ENCODE measurements around the gene MUSK.
"Not testable (repeated sequence)": the region's sequence is repeated elsewhere in the genome, so short reads cannot be mapped to it uniquely, and the experiment has no call there.

The MUSK gene

DNA sequence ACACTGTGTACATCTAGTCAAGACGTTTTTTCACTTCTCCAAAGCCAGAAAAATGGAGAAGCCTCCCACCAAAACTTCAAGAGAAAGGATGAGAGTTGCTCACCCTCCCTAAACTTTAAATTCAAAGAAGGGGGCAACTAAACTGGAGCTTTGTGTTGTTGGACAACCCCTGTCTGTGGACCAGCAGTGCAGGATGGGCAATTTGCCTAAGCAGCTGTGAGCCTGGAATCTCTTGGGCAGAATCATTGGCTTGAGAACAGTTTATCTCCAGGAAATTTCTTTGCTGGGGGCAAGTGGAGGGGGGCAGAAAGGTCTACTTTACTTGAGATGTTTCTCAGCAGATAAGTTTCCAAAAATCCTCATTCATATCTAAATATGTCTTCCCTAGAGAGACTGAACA, 151.8 kb downstream of the MUSK start:
- DNase-seq, result no peak

DNA sequence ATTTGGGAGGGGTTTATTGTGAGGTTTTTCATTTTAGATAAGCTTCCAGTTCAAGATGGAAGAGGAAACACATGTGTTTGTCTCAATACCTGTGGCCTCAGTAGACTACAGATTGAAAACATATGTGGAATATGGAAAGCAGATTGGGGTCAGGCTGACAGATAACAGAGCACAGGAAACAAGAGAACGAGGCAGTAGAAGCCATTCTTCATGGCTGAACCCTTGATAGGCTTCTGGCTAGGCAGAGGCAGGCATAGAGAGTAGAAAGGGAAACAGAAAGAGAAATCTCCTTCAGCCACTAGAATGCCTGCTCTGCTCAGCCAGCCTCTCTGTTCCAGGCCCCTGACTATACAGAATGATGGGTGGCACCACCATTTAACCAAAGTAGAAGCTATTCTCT, 152.5 kb downstream of the MUSK start:
- DNase-seq, result no peak

DNA sequence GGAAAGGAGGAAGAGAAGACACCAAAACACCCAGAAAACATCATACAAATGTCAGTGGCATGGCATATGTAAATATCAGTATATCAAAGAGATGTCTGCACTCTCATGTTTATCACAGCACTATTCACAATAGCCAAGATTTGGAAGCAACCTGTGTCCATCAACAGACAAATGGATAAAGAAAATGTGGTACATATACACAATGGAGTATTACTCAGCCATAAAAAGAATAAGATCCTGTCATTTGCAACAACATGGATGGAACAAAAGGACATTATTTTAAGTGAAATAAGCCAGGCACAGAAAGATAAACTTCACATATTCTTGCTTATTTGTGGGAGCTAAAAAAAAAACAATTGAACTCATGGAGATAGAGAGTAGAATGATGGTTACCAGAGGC, 156.5 kb downstream of the MUSK start:
- DNase-seq, result not testable (repeated sequence)

DNA sequence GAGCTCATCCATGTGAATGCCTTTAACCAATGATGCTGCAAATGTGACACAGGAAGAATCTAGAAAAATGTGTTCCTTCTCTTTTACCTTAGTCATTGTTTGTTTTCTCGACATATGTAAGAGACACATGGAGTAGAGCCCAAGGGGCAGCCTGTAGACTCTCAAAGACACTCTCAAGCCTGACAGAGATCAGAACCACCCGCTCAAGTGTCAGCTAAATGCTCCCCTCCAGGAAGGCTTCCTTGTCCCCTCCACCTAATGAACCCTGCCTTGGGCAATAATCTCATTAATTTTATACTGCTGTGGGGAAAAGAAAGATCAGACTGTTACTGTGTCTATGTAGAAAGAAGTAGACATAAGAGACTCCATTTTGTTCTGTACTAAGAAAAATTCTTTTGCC, 157.4 kb downstream of the MUSK start:
- DNase-seq, result no peak

DNA sequence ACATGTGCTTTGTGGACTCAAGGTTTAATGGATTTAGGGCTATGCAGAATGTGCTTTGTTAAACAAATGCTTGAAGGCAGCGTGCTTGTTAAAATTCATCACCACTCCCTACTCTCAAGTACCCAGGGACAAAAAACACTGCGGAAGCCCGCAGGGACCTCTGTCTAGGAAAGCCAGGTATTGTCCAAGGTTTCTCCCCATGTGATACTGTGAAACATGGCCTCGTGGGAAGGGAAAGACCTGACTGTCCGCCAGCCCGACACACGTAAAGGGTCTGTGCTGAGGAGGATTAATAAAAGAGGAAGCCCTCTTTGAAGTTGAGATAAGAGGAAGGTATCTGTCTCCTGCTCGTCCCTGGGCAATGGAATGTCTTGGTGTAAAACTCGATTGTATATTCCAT, 157.8 kb downstream of the MUSK start:
- DNase-seq, result not testable (repeated sequence)

DNA sequence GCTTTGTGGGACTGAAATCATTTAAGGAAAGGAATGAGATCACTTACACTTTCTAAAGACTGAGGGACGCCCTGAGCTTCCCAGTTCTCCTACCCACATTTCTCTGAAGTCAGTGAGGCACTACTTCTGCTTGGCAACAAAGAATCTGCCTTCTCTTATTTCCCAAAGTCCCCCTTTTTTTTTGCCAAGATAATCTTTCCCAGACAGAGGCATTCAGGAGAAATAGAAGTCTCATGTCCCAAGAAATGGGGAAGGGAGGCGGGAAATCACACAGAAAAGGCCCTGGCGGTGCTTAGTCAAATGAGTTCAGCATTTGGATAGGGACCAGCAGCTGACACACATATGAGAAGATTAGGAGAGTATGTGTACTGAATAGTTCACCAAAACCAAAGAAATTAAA, 159.7 kb downstream of the MUSK start:
- no peak for DNase-seq

DNA sequence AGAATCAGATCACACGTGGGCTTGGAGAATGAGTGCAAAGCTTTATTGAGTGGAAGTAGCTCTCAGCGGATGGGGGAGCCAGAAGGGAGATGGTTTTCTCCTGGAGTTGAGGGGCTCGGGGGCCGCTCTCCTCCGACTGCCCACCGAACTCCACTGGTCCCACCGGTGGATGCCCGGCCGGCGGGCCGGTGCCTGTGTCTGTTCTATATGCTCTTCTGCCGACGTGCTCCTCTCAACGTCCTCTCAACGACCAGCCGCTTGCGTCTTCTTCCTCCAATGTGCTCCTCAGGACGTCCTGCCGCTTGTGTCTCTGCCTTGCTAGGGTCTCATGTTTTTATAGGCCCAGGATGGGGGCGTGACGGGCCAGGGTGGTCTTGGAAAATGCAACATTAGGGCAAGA, 161.9 kb downstream of the MUSK start:
- no peak for DNase-seq

DNA sequence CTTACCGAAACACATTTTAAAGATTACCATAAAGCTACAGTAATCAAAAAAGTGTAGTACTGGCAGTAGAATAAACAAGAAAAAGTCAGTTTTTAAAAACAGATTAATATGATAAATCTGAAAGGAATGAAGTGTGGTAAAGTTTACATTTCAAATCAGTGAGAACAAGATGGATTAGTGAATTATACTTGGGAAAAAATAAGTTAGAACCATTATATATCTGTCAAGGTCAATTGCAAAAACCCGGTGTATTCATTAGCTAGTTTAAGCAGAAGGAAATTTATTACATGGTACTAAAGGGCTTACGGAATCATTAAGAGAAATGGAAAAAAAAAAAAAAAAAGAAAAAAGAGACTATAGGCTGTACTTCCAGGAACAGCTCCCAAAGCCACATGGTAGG, 164.3 kb downstream of the MUSK start:
- no peak for DNase-seq

DNA sequence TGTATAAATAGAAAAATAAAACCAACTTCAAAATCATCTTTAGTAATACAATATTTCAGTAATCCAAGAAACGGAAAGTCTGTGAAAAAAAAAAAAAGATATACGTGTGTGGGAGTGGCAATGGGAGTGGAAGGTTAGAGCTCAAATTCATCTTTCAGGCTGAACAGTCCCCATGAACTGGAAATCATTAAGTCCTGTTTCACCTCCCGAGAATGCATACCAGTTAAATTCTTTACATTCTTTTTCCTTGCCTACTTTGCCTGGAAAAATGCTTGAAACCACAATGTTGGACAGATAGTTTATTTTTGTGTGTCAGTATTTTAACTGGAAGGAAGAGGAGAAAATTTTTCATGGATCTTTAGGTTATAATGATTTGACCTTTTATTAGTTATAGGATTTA, 166.8 kb downstream of the MUSK start:
- DNase-seq, result no peak

DNA sequence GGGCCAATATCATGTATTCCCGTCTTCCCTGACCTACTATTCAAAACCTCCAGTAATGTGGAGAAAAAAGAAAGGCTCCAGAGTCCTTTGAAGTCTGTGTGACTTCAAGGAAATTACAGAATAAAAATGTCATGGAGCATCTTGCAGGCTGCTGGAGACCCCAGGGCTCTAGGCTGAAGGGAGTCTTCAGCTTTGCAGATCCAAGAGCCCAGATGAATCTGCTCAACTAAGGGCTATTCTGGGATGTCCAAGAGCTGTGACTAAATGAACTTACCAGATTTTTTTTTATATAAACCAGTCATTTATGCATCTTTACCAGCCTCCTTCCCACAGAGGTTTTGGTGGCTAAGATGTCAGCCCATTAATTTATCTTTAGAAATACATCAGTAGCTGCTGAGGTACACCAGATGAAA, 167.3 kb downstream of the MUSK start:
- no peak for DNase-seq

DNA sequence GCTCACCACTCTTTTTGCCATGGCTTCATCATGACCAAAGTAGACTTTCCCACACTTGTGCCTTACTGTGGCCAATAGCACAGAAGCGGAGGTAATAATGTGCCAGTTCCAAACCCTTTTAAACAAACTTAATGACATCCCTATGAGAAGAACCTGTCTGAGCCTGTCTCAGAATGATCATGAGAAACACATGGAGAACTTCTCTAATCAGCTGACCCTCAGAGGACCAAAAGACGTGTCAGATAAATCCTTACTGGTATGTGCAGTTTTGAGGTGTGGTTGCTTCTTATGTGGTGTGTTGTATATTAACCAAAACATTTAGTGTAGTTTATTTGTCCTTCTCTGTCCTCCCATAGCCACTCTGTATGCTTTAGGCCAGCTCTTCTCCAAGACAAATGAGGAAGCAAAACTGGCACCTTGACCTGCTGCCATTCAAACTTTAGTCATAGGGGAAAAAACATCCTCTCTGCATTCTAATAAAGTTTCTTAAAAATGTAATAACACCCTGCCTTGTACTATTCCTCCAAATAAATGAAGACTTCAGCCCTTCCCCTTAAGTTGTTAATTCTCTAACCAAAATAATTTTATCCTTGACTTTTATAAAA, 168.9 kb downstream of the MUSK start:
- DNase-seq, result no peak

DNA sequence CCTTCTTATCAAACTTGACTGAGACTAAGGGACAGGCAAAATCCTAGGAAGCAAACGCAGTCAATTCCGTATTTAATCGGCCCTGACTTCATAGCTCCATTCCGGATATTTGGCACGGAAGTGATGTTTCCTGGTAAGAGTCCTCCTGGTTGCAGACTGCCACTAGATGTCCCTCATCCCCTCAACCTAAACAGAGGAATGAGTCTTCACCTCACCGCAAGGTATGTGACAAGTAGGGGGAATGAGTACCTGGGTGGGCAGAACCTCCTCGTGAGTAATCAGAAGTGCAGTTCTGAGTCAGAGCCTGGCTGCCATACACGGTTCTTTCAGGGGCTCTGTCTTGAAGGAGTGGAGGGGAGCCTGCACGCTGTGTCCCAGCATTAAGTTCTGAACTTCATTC, 173.6 kb downstream of the MUSK start:
- no peak for DNase-seq

DNA sequence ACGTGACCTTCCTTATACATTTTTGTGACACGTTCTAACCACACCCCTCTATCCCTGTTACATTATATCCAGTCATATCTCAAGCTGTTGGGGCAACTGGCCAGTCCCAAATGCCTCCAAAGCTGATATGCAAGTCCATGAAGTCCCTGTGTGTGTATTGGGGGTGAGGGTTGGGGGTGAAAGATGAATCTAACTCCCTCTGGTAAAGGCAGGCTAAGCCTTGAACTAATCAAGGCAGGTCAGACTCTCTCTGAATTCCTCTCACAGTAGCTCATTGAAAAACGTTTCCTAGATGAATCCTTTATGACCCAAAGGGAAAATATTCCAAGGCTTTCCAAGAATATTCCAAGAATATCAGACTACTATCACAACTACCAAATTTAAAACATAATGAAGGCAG, 174.4 kb downstream of the MUSK start:
- no peak for DNase-seq

DNA sequence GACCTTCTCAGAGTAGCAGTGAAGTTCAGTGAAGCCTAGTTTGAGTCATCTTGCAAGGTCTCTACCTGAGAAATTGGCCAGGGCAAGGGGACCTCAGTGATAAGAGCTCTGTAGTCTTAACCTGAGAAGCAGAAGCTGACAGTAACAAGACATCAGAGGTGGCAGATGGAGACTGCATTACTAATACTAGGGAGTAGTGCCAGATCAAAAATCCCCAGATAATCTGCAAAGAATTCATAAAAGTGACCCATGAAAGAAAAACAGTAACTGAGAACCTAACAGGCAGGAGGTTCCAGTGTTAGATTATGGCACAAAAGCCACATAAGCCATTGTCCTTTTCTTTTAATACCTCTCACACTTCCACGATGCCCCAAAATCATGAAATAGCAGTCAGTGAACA, 175.5 kb downstream of the MUSK start:
- no peak for DNase-seq

DNA sequence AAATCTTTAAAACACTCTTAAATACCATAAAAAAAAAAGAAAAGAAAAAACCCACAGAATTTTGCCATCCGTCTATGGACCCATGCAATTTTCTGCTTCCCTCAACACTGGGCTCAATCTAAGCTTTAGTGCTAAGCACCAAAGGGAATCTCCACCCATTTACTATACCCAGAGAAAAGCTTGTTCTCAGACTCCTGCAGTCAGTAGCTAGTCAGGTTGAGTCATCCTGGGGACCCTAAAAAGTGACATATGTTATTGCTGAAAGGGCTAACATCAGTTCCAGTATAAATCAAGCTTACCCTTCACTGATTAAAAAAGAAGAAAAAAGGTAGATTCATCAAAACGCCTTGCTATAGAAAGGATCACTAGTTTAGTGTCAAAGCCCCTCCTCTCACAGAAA, 177.6 kb downstream of the MUSK start:
- DNase-seq, result no peak

DNA sequence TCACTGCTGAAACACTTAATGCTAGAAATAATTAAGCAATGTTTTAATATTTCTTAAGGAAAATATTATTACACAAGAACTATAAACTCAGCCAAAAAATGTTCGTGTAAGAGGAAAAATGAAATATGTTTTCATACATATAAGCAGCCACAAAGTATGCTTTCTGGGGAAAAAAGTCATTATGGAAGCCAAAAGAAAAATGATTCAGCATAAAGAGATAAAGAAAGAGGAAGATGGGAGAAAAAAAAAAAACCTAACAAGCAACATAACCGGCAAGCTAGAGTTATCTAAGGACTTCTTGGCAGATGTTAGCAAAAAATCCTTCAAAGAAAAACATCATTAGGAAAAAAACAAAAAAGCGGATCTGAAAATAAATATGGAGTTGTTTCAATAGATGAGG, 179.1 kb downstream of the MUSK start:
- DNase-seq, result no peak

DNA sequence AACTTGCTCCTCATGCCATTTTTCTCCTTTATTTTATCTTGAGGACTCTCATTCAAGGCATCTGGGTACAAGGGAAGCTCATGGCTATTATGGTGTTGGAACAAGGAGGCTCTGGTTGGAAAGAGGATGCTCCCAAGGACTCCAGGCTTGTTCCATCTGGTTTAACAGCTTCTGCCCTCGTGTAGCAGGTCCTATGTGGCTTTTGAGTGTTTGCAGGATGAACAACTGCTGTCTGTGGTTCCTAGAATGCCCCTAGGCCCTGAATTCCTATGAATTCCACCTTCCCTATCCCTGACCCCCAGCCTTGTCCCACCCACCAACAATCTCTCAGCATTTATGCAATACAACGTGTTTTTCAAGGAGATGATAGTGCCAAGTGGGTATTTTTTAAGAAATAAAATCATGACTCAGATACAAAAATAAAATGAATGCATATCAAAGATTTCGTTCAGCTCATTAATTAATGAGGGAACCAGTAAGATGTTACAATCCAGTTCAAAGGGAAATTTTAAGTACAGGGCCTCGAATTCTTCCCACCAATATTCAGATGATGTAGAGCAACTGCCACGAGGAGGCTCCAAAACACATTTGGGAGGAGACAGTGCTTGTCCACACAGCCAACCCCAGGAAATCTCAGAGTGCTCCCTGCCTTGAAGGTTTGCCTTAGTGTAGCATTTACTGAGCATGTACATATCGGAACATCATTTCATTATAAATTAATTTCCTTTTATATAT, 182.0 kb downstream of the MUSK start:
- no peak for DNase-seq
